IPS-18c (cell line): ENCODE data around the gene MAPKAP1.
"Not testable (repeated sequence)": the region's sequence is repeated elsewhere in the genome, so short reads cannot be mapped to it uniquely, and the experiment has no call there.

ENCODE experiments used
- H3K4me3 ChIP-seq: 2 replicates; pipeline ENCODE4 v1.7.0; 2013; ENCODE audit warnings: low read depth, mild to moderate bottlenecking, low read length, moderate library complexity; ENCODE audit not compliant: insufficient read depth
- H3K9me3 ChIP-seq: one replicate; pipeline ENCODE4 v1.6.1; 2013; ENCODE audit warnings: mild to moderate bottlenecking, low read length, moderate library complexity; ENCODE audit not compliant: control insufficient read depth, insufficient read depth

The MAPKAP1 gene

GRCh38 chr9:125407432-125407973 lies 299.5 kb downstream of the MAPKAP1 start:
- Histone ChIP-seq H3K4me3 (peak overlapping the region; percentile 58; the same call in 1 of the 2 replicates), H3K9me3 (no peaks in the 10 kb centered on the region)

- H3K4me3 ChIP-seq: no peak overlapping the region
Observed at GRCh38 chr9:125406810-125407087, 300.3 kb downstream of the MAPKAP1 start.

GRCh38 chr9:125405938-125406809 lies 300.8 kb downstream of the MAPKAP1 start:
- Histone ChIP-seq H3K9me3 (no peaks in the 10 kb centered on the region), H3K4me3 (no peak overlapping the region)

More at GRCh38 chr9:125406810-125407087, 300.3 kb downstream of the MAPKAP1 start:
- H3K9me3 ChIP-seq: no peaks in the 10 kb centered on the region

- no peak overlapping the region for H3K4me3 ChIP-seq
- H3K9me3 ChIP-seq: no peaks in the 10 kb centered on the region
Observed at GRCh38 chr9:125404733-125405132, 302.3 kb downstream of the MAPKAP1 start.

GRCh38 chr9:125400725-125401716 lies 306.0 kb downstream of the MAPKAP1 start:
- Histone ChIP-seq H3K4me3 (no peak overlapping the region), H3K9me3 (no peaks in the 10 kb centered on the region)

GRCh38 chr9:125400232-125400631 lies 306.8 kb downstream of the MAPKAP1 start:
- H3K4me3 ChIP-seq, H3K9me3 ChIP-seq: not testable (repeated sequence)

- H3K9me3 ChIP-seq: no peaks in the 10 kb centered on the region
Observed at GRCh38 chr9:125399666-125400065, 307.3 kb downstream of the MAPKAP1 start.

GRCh38 chr9:125399165-125399564 lies 307.8 kb downstream of the MAPKAP1 start:
- Histone ChIP-seq H3K9me3 (no peaks in the 10 kb centered on the region), H3K4me3 (no peak overlapping the region)

More at GRCh38 chr9:125399666-125400065, 307.3 kb downstream of the MAPKAP1 start:
- H3K4me3 ChIP-seq: no peak overlapping the region

GRCh38 chr9:125398243-125398642 lies 308.8 kb downstream of the MAPKAP1 start:
- Histone ChIP-seq H3K9me3 (no peaks in the 10 kb centered on the region), H3K4me3 (no peak overlapping the region)

- Histone ChIP-seq H3K4me3 (no peak overlapping the region), H3K9me3 (no peaks in the 10 kb centered on the region)
Observed at GRCh38 chr9:125397736-125398135, 309.3 kb downstream of the MAPKAP1 start.

- no peaks in the 10 kb centered on the region for H3K9me3 ChIP-seq
- H3K4me3 ChIP-seq: no peak overlapping the region
Observed at GRCh38 chr9:125396799-125397198, 310.2 kb downstream of the MAPKAP1 start.

GRCh38 chr9:125393426-125393825 lies 313.6 kb downstream of the MAPKAP1 start:
- Histone ChIP-seq H3K9me3 (no peaks in the 10 kb centered on the region), H3K4me3 (no peak overlapping the region)

- Histone ChIP-seq H3K9me3 (no peaks in the 10 kb centered on the region), H3K4me3 (no peak overlapping the region)
Observed at GRCh38 chr9:125391704-125392103, 315.3 kb downstream of the MAPKAP1 start.

GRCh38 chr9:125388978-125389377 lies 318.0 kb downstream of the MAPKAP1 start:
- no peaks in the 10 kb centered on the region for H3K9me3 ChIP-seq
- no peak overlapping the region for H3K4me3 ChIP-seq

- H3K4me3 ChIP-seq: no peak overlapping the region
Observed at GRCh38 chr9:125387861-125388524, 319.0 kb downstream of the MAPKAP1 start.

More at GRCh38 chr9:125387861-125388524, 319.0 kb downstream of the MAPKAP1 start:
- no peaks in the 10 kb centered on the region for H3K9me3 ChIP-seq
